Gastroesophageal sphincter (tissue), 3 donors: ENCODE results near the gene RAD51B.

Experiments used
- EP300 ChIP-seq: sonication (generic); formaldehyde crosslinking; IDR thresholded peaks from one replicate; pipeline ENCODE4 v1.6.1; 2017; ENCODE audit warnings: antibody characterized with exemption, mild to moderate bottlenecking
- POLR2A ChIP-seq, 2 donors: fragments of 450-650 bp; IDR thresholded peaks; one replicate each; pipeline ENCODE4 v1.6.1; 2017; ENCODE audit warnings: antibody characterized with exemption in 2 of 2, mild to moderate bottlenecking in 2 of 2, moderate library complexity in 1 of 2
- POLR2AphosphoS5 ChIP-seq: sonication (generic); formaldehyde crosslinking; IDR thresholded peaks from one replicate; pipeline ENCODE4 v1.6.1; 2017; ENCODE audit warnings: antibody characterized with exemption
- TF ChIP-seq, protein P1 (sequence below), 4 experiments: fragments of 200-600 bp in 2 of 4; fragments of 450-650 bp in 2 of 4; sonication (generic) in 1 of 4; IDR thresholded peaks; one replicate each; pipeline ENCODE4 v1.5.1; 2017 to 2019; ENCODE audit warnings: antibody characterized with exemption in 4 of 4, mild to moderate bottlenecking in 2 of 4, moderate library complexity in 2 of 4

DNA sequence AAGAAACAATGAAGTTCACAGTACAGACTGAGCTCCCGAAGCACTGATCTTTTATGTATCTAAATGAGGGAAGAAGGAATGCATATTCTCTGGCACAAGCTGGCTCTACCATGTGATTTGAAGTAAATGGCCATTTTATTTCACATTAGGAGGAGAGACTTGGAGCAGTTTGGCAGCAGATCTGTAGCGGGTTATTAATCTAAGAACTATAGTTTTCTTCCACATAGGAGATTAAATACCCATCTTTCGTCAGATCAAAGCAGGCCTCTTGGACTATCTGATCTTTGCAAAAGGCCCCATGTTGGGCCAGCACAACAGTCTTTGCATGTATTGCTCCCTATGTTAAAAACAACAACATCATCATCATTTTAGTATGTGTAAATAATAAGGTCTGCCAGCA is 495.5 kb downstream of the RAD51B start:
- TF ChIP-seq, protein P1, sequence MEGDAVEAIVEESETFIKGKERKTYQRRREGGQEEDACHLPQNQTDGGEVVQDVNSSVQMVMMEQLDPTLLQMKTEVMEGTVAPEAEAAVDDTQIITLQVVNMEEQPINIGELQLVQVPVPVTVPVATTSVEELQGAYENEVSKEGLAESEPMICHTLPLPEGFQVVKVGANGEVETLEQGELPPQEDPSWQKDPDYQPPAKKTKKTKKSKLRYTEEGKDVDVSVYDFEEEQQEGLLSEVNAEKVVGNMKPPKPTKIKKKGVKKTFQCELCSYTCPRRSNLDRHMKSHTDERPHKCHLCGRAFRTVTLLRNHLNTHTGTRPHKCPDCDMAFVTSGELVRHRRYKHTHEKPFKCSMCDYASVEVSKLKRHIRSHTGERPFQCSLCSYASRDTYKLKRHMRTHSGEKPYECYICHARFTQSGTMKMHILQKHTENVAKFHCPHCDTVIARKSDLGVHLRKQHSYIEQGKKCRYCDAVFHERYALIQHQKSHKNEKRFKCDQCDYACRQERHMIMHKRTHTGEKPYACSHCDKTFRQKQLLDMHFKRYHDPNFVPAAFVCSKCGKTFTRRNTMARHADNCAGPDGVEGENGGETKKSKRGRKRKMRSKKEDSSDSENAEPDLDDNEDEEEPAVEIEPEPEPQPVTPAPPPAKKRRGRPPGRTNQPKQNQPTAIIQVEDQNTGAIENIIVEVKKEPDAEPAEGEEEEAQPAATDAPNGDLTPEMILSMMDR (IDR thresholded peaks at IDR 0.05) = no peak
- TF ChIP-seq POLR2A (IDR thresholded peaks at IDR 0.05) (no peak), POLR2AphosphoS5 (no peak), EP300 (no peak)
